T47D (cell line): Measurements from ENCODE around the gene HSPB1.
"Not testable (repeated sequence)": the region's sequence is repeated elsewhere in the genome, so short reads cannot be mapped to it uniquely, and the experiment has no call there.

ENCODE experiments used
- DNase-seq, 2 experiments: peaks; one replicate each; pipeline versions ENCODE4 v3.0.0 to v3.0.0-alpha.2; 2011 to 2012; ENCODE audit warnings: low read depth in 1 of 2, low spot score in 1 of 2
- JUND ChIP-seq: IDR thresholded peaks from 2 replicates; pipeline ENCODE4 v1.6.1; 2012; ENCODE audit warnings: low read depth
- in situ Hi-C: cut with HindIII; loops from 2 replicates; pipeline ENCODE4 v1.10.0; 2016; ENCODE audit warnings: low sequenced_read_pairs, low pct_unique_long_range_greater_than_20kb

Gene HSPB1

GRCh38 chr7:76285604-76286374, 16.7 kb upstream of the HSPB1 start:
- in situ Hi-C loops, result no loop called here

GRCh38 chr7:76286842-76287403, 15.6 kb upstream of the HSPB1 start:
- no peak for TF ChIP-seq JUND
- in situ Hi-C loops, result no loop called here
- no peak for DNase-seq

More at GRCh38 chr7:76285604-76286374, 16.7 kb upstream of the HSPB1 start:
- no peak for TF ChIP-seq JUND
- no peak for DNase-seq

GRCh38 chr7:76290847-76291350, 11.6 kb upstream of the HSPB1 start:
- DNase-seq, result peak in 1 of 2 experiments; percentile 64
- in situ Hi-C loops, result not testable (repeated sequence)

- peak; percentile 70 to 99 for DNase-seq
- in situ Hi-C loops, result no loop called here
Observed at GRCh38 chr7:76291351-76292212, 10.9 kb upstream of the HSPB1 start.

GRCh38 chr7:76292213-76292573, 10.3 kb upstream of the HSPB1 start:
- TF ChIP-seq JUND, result no peak
- peak in 1 of 2 experiments; percentile 63 for DNase-seq
- in situ Hi-C loops, result no loop called here

More at GRCh38 chr7:76291351-76292212, 10.9 kb upstream of the HSPB1 start:
- TF ChIP-seq JUND, result peak; percentile 98

- in situ Hi-C loops, DNase-seq: not testable (repeated sequence)
Observed at GRCh38 chr7:76292911-76293310, 9.6 kb upstream of the HSPB1 start.

GRCh38 chr7:76293407-76293901, 9.0 kb upstream of the HSPB1 start:
- in situ Hi-C loops, result no loop called here
- TF ChIP-seq JUND, result no peak
- DNase-seq, result peak in 1 of 2 experiments; percentile 96

GRCh38 chr7:76294344-76295024, 8.0 kb upstream of the HSPB1 start:
- in situ Hi-C loops, result no loop called here
- DNase-seq, result peak; percentile 61 to 97
- TF ChIP-seq JUND, result no peak

- in situ Hi-C loops, result no loop called here
- DNase-seq, result peak in 1 of 2 experiments; percentile 86
Observed at GRCh38 chr7:76296743-76297740, 5.4 kb upstream of the HSPB1 start.

GRCh38 chr7:76300166-76300731, 2.2 kb upstream of the HSPB1 start:
- in situ Hi-C loops, result no loop called here
- peak; percentile 87 for TF ChIP-seq JUND
- peak in 1 of 2 experiments; percentile 94 for DNase-seq

More at GRCh38 chr7:76296743-76297740, 5.4 kb upstream of the HSPB1 start:
- TF ChIP-seq JUND, result no peak

GRCh38 chr7:76301000-76301399, 1.5 kb upstream of the HSPB1 start:
- no peak for DNase-seq
- no peak for TF ChIP-seq JUND
- in situ Hi-C loops, result no loop called here
